CD4-positive, CD25-positive, alpha-beta regulatory T cell (primary cell): ENCODE measurements around the gene MALAT1. TPM values are rescaled to one million over a fixed set of nuclear protein-coding genes. Genes with fewer than 3 reads are reported as not detected.
"Not testable (repeated sequence)": the region's sequence is repeated elsewhere in the genome, so short reads cannot be mapped to it uniquely, and the experiment has no call there.

Experiments used
- ATAC-seq, 2 donors: fragments of 150-1000 bp; cut with Tn5 transposase; one replicate each; pipeline ENCODE4 v1.10.0; 2021; ENCODE audit warnings: low read depth in 2 of 2, moderate number of reproducible peaks in 2 of 2, moderate library complexity in 1 of 2
- DNase-seq, 3 donors: peaks; one replicate each; pipeline versions ENCODE4 v3.0.0 to v3.0.0-alpha.2; 2012 to 2022; ENCODE audit warnings: mixed read lengths in 1 of 3
- H3K27ac ChIP-seq: one replicate; pipeline ENCODE4 v1.7.0; 2013; ENCODE audit warnings: mild to moderate bottlenecking, low read length; ENCODE audit not compliant: insufficient read depth, poor library complexity, severe bottlenecking
- H3K27me3 ChIP-seq: one replicate; pipeline ENCODE4 v1.7.0; 2013; ENCODE audit warnings: low read length; ENCODE audit not compliant: control insufficient read depth, insufficient read depth
- H3K36me3 ChIP-seq: one replicate; pipeline ENCODE4 v1.7.0; 2013; ENCODE audit warnings: mild to moderate bottlenecking, low read length, moderate library complexity; ENCODE audit not compliant: control insufficient read depth, insufficient read depth
- H3K4me1 ChIP-seq: 2 replicates; pipeline ENCODE4 v1.7.0; 2013; ENCODE audit warnings: mild to moderate bottlenecking, low read length; ENCODE audit not compliant: insufficient read depth, control insufficient read depth, poor library complexity, severe bottlenecking
- H3K4me3 ChIP-seq: one replicate; pipeline ENCODE4 v1.7.0; 2013; ENCODE audit warnings: low read depth, mild to moderate bottlenecking, low read length, moderate library complexity
- H3K9me3 ChIP-seq, 2 experiments: 1 replicate in 1 of 2; 2 replicates in 1 of 2; pipeline ENCODE4 v1.7.0; 2013; ENCODE audit warnings: low read length in 2 of 2, mild to moderate bottlenecking in 1 of 2, moderate library complexity in 1 of 2; ENCODE audit not compliant: control insufficient read depth in 2 of 2
- H3K27ac Mint-ChIP-seq, 3 donors: one replicate each; pipeline ENCODE4 v1.8.0; 2020 to 2022; ENCODE audit warnings: mild to moderate bottlenecking in 3 of 3, mixed read lengths in 3 of 3, moderate library complexity in 2 of 3
- H3K27me3 Mint-ChIP-seq: one replicate; pipeline ENCODE4 v1.8.0; 2022; ENCODE audit warnings: mild to moderate bottlenecking, mixed read lengths
- H3K36me3 Mint-ChIP-seq: one replicate; pipeline ENCODE4 v1.8.0; 2020; ENCODE audit warnings: mixed read lengths
- H3K4me1 Mint-ChIP-seq, 4 donors: one replicate each; pipeline ENCODE4 v1.8.0; 2020 to 2022; ENCODE audit warnings: mixed read lengths in 4 of 4, mild to moderate bottlenecking in 1 of 4
- H3K4me3 Mint-ChIP-seq, 4 donors: one replicate each; pipeline ENCODE4 v1.8.0; 2020 to 2022; ENCODE audit warnings: mild to moderate bottlenecking in 4 of 4, mixed read lengths in 4 of 4, moderate library complexity in 3 of 4
- H3K9me3 Mint-ChIP-seq, 7 donors: one replicate each; pipeline ENCODE4 v1.8.0; 2020 to 2022; ENCODE audit warnings: mixed read lengths in 7 of 7, mild to moderate bottlenecking in 3 of 7, moderate library complexity in 2 of 7
- polyA plus RNA-seq, 4 donors: library from polyadenylated mRNA; unstranded; fragments of 300-500 nt; fragmentation: Illumina TruSeq; gene quantifications; one replicate each; pipeline ENCODE4 v1.2.3, GENCODE V29; 2021
- total RNA-seq: library from RNA; stranded (reverse); gene quantifications from one replicate; pipeline ENCODE4 v1.2.3, GENCODE V29; 2022

Gene MALAT1
- total and polyA plus RNA-seq, 5 donors from 2014 or later = 2,329 to 36,047 (median 3,054) TPM

GRCh38 chr11:65505466-65506289 is 6.8 kb downstream of the MALAT1 start:
- Histone ChIP-seq H3K4me1 (peaks cover 55% of the 10 kb centered on the region), H3K4me3 (peak overlapping the region; percentile 100), H3K9me3 (no peaks in the 10 kb centered on the region), H3K36me3 (peaks cover 60% of the 10 kb centered on the region), H3K27ac (peak overlapping the region; percentile 98), H3K27me3 (no peaks in the 10 kb centered on the region)
- peaks cover 34% of the 10 kb centered on the region for H3K36me3 Mint-ChIP-seq
- peak overlapping the region in 2 of 3 donors; percentile 69 to 89 for H3K27ac Mint-ChIP-seq
- H3K27me3 Mint-ChIP-seq = peaks cover 6% of the 10 kb centered on the region
- H3K4me3 Mint-ChIP-seq = no peak overlapping the region
- ATAC-seq = no peak
- peaks cover 22 to 59% (median 44%) of the 10 kb centered on the region in 4 donors for H3K4me1 Mint-ChIP-seq
- peak in 2 of 3 donors; percentile 41 to 45 for DNase-seq
- H3K9me3 Mint-ChIP-seq = peaks cover 0 to 12% (median 0%) of the 10 kb centered on the region in 7 donors

- Mint-ChIP-seq H3K4me1 (peaks cover 24 to 61% (median 47%) of the 10 kb centered on the region in 4 donors), H3K36me3 (peaks cover 34% of the 10 kb centered on the region), H3K27ac (peak overlapping the region in 2 of 3 donors; percentile 69 to 89), H3K9me3 (peaks cover 0 to 8% (median 0%) of the 10 kb centered on the region in 7 donors), H3K27me3 (peaks cover 7% of the 10 kb centered on the region), H3K4me3 (no peak overlapping the region)
- peak overlapping the region; percentile 76 for H3K27ac ChIP-seq
- H3K9me3 ChIP-seq = no peaks in the 10 kb centered on the region
- peaks cover 53% of the 10 kb centered on the region for H3K36me3 ChIP-seq
- H3K4me3 ChIP-seq = peak overlapping the region; percentile 100
- peaks cover 55% of the 10 kb centered on the region for H3K4me1 ChIP-seq
- H3K27me3 ChIP-seq = no peaks in the 10 kb centered on the region
- peak in 1 of 3 donors; percentile 42 for DNase-seq
- no peak for ATAC-seq
These were observed 7.5 kb downstream of the MALAT1 start for GRCh38 chr11:65506290-65506771.

- peak; percentile 38 to 76 (median 55) for DNase-seq
- Histone ChIP-seq H3K27ac (peak overlapping the region; percentile 76), H3K4me1 (peaks cover 50% of the 10 kb centered on the region), H3K27me3 (no peaks in the 10 kb centered on the region), H3K9me3 (no peaks in the 10 kb centered on the region), H3K4me3 (peak overlapping the region; percentile 100), H3K36me3 (peaks cover 47% of the 10 kb centered on the region)
- Mint-ChIP-seq H3K4me1 (peaks cover 24 to 61% (median 47%) of the 10 kb centered on the region in 4 donors), H3K36me3 (peaks cover 34% of the 10 kb centered on the region), H3K27me3 (peaks cover 7% of the 10 kb centered on the region), H3K4me3 (no peak overlapping the region), H3K27ac (peak overlapping the region in 2 of 3 donors; percentile 48 to 89), H3K9me3 (peaks cover 0 to 6% (median 0%) of the 10 kb centered on the region in 7 donors)
- peak; percentile 6 to 46 for ATAC-seq
These were observed 8.1 kb downstream of the MALAT1 start for GRCh38 chr11:65506772-65507505.

- not testable (repeated sequence) for H3K27ac Mint-ChIP-seq, H3K27me3 Mint-ChIP-seq, H3K36me3 Mint-ChIP-seq, H3K27me3 ChIP-seq, H3K9me3 Mint-ChIP-seq, H3K4me3 Mint-ChIP-seq, H3K36me3 ChIP-seq, H3K9me3 ChIP-seq, H3K4me1 ChIP-seq, DNase-seq, H3K27ac ChIP-seq, H3K4me3 ChIP-seq, ATAC-seq
- peaks cover 11 to 34% (median 20%) of the 10 kb centered on the region in 4 donors for H3K4me1 Mint-ChIP-seq
These were observed 13.5 kb downstream of the MALAT1 start for GRCh38 chr11:65512311-65512710.

GRCh38 chr11:65516135-65516968 is 17.5 kb downstream of the MALAT1 start:
- Mint-ChIP-seq H3K9me3 (no peaks in the 10 kb centered on the region), H3K36me3 (no peaks in the 10 kb centered on the region), H3K4me3 (peak overlapping the region in 1 of 4 donors; percentile 66), H3K4me1 (peaks cover 0 to 9% (median 5%) of the 10 kb centered on the region in 4 donors), H3K27ac (peak overlapping the region; percentile 11 to 90 (median 88)), H3K27me3 (no peaks in the 10 kb centered on the region)
- Histone ChIP-seq H3K4me1 (no peaks in the 10 kb centered on the region), H3K4me3 (no peak overlapping the region), H3K27me3 (no peaks in the 10 kb centered on the region), H3K36me3 (no peaks in the 10 kb centered on the region), H3K9me3 (no peaks in the 10 kb centered on the region), H3K27ac (no peak overlapping the region)
- peak in 1 of 3 donors; percentile 10 for DNase-seq
- ATAC-seq = no peak

- H3K4me1 Mint-ChIP-seq = peaks cover 13 to 32% (median 23%) of the 10 kb centered on the region in 4 donors
- H3K27me3 ChIP-seq = not testable (repeated sequence)
These were observed 20.2 kb downstream of the MALAT1 start for GRCh38 chr11:65518941-65519549.

More at GRCh38 chr11:65518941-65519549, 20.2 kb downstream of the MALAT1 start:
- H3K4me3 Mint-ChIP-seq, H3K27ac ChIP-seq, H3K9me3 ChIP-seq, H3K27me3 Mint-ChIP-seq, H3K36me3 ChIP-seq, ATAC-seq, H3K4me3 ChIP-seq, H3K36me3 Mint-ChIP-seq, H3K9me3 Mint-ChIP-seq, DNase-seq: not testable (repeated sequence)
- H3K4me1 ChIP-seq = peaks cover 24% of the 10 kb centered on the region
- H3K27ac Mint-ChIP-seq = peak overlapping the region in 1 of 3 donors; percentile 13
